ENCODE measurements around the gene RNF26.

Gene RNF26

GRCh38 chr11:119322921-119323531 is 11.3 kb upstream of the RNF26 start:
- in situ Hi-C loops (cut with HindIII; ENCODE audit: low sequenced_read_pairs): no loop called here
- DNase-seq (ENCODE audit: low read depth, low spot score): no peak
- TF ChIP-seq CTCF (IDR thresholded peaks at IDR 0.05; ENCODE audit: low read depth, low read length): no peak
- no peak overlapping the region for H3K4me3 ChIP-seq (ENCODE audit: low read depth, low read length)

- TF ChIP-seq CTCF (IDR thresholded peaks at IDR 0.05; ENCODE audit: low read depth, low read length): peak; percentile 75
- peak; percentile 71 for DNase-seq (ENCODE audit: low read depth, low spot score)
- in situ Hi-C loops (cut with HindIII; ENCODE audit: low sequenced_read_pairs): no loop called here
- no peak overlapping the region for H3K4me3 ChIP-seq (ENCODE audit: low read depth, low read length)
Measured at GRCh38 chr11:119323532-119324033, 10.7 kb upstream of the RNF26 start.

GRCh38 chr11:119324189-119324588 is 10.1 kb upstream of the RNF26 start:
- in situ Hi-C loops (cut with HindIII; ENCODE audit: low sequenced_read_pairs): no loop called here
- no peak for TF ChIP-seq CTCF (IDR thresholded peaks at IDR 0.05; ENCODE audit: low read depth, low read length)
- no peak for DNase-seq (ENCODE audit: low read depth, low spot score)
- H3K4me3 ChIP-seq (ENCODE audit: low read depth, low read length): no peak overlapping the region

- TF ChIP-seq CTCF (IDR thresholded peaks at IDR 0.05; ENCODE audit: low read depth, low read length): no peak
- no peak overlapping the region for H3K4me3 ChIP-seq (ENCODE audit: low read depth, low read length)
- in situ Hi-C loops (cut with HindIII; ENCODE audit: low sequenced_read_pairs): no loop called here
- DNase-seq (ENCODE audit: low read depth, low spot score): no peak
Measured at GRCh38 chr11:119329320-119329719, 5.0 kb upstream of the RNF26 start.

- in situ Hi-C loops (cut with HindIII; ENCODE audit: low sequenced_read_pairs): no loop called here
Measured at GRCh38 chr11:119330237-119330636, 4.1 kb upstream of the RNF26 start.

GRCh38 chr11:119332111-119332765 is 2.1 kb upstream of the RNF26 start:
- no peak overlapping the region for H3K4me3 ChIP-seq (ENCODE audit: low read depth, low read length)
- no peak for DNase-seq (ENCODE audit: low read depth, low spot score)
- no peak for TF ChIP-seq CTCF (IDR thresholded peaks at IDR 0.05; ENCODE audit: low read depth, low read length)
- in situ Hi-C loops (cut with HindIII; ENCODE audit: low sequenced_read_pairs): no loop called here

More at GRCh38 chr11:119330237-119330636, 4.1 kb upstream of the RNF26 start:
- no peak overlapping the region for H3K4me3 ChIP-seq (ENCODE audit: low read depth, low read length)
- TF ChIP-seq CTCF (IDR thresholded peaks at IDR 0.05; ENCODE audit: low read depth, low read length): no peak
- no peak for DNase-seq (ENCODE audit: low read depth, low spot score)
